Measurements from ENCODE around the gene ZCCHC4. TPM values are rescaled to one million over a fixed set of nuclear protein-coding genes. Genes with fewer than 3 reads are reported as not detected.

Gene ZCCHC4, protein sequence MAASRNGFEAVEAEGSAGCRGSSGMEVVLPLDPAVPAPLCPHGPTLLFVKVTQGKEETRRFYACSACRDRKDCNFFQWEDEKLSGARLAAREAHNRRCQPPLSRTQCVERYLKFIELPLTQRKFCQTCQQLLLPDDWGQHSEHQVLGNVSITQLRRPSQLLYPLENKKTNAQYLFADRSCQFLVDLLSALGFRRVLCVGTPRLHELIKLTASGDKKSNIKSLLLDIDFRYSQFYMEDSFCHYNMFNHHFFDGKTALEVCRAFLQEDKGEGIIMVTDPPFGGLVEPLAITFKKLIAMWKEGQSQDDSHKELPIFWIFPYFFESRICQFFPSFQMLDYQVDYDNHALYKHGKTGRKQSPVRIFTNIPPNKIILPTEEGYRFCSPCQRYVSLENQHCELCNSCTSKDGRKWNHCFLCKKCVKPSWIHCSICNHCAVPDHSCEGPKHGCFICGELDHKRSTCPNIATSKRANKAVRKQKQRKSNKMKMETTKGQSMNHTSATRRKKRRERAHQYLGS
- total RNA-seq = 10 to 100 TPM; 14.7 to 55.3 (median 19.8) TPM

DNA sequence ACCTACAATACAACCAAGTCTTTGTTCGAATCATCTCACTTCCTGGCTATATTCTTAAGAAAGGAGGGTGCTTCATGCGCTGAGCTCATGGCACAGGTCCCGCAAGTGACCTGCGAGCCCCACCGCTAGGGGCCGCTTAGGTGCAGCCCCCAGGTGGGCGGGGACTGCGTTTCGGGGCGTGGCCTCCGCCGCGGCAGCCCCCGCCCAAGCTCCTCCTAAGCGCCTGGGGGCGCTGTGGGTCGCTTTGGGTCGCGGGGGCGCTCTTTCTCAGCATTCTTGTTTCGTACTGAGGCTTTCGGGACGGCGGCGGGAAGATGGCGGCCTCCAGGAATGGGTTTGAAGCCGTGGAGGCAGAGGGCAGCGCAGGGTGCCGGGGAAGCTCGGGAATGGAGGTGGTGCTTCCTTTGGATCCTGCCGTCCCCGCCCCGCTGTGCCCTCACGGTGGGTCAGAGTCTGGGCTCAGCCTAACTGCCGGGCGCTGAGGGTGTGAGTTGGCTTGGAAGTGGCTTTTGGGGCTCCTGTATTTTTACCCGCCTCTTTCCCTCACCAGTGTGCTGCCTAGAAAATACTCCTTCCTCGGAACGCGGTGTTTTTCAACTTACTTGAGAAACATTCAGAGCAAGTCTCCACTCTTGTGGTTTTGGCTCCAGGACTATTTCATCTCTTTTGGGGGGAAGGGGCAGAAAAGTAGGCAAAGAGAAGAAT, at the start of gene ZCCHC4:
ZCCHC4 (plus strand) TSS at position 279 of the 705 bp plus-strand sequence; CDS start at position 315, 36 bp downstream.
- DNase-seq = peak; percentile 85 to 95 (median 95)
- H3K27me3 ChIP-seq = no peaks in the 10 kb centered on the region
- peak within 1 kb of the TSS; percentile 69 to 85 (median 80) for H3K27ac ChIP-seq
- TF ChIP-seq POLR2A (IDR thresholded peaks at IDR 0.05) = peak; percentile 33 to 47
- TF ChIP-seq, protein P1, sequence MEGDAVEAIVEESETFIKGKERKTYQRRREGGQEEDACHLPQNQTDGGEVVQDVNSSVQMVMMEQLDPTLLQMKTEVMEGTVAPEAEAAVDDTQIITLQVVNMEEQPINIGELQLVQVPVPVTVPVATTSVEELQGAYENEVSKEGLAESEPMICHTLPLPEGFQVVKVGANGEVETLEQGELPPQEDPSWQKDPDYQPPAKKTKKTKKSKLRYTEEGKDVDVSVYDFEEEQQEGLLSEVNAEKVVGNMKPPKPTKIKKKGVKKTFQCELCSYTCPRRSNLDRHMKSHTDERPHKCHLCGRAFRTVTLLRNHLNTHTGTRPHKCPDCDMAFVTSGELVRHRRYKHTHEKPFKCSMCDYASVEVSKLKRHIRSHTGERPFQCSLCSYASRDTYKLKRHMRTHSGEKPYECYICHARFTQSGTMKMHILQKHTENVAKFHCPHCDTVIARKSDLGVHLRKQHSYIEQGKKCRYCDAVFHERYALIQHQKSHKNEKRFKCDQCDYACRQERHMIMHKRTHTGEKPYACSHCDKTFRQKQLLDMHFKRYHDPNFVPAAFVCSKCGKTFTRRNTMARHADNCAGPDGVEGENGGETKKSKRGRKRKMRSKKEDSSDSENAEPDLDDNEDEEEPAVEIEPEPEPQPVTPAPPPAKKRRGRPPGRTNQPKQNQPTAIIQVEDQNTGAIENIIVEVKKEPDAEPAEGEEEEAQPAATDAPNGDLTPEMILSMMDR (IDR thresholded peaks at IDR 0.05) = peak; percentile 79 to 99 (median 98)
- H3K4me1 ChIP-seq = peaks cover 0 to 7% (median 2%) of the 10 kb centered on the region in 4 donors
- H3K36me3 ChIP-seq = peaks cover 0 to 7% (median 0%) of the 10 kb centered on the region in 3 donors
- H3K4me3 ChIP-seq = peak within 1 kb of the TSS; percentile 60 to 78 (median 73)
- H3K9me3 ChIP-seq = no peaks in the 10 kb centered on the region

DNA sequence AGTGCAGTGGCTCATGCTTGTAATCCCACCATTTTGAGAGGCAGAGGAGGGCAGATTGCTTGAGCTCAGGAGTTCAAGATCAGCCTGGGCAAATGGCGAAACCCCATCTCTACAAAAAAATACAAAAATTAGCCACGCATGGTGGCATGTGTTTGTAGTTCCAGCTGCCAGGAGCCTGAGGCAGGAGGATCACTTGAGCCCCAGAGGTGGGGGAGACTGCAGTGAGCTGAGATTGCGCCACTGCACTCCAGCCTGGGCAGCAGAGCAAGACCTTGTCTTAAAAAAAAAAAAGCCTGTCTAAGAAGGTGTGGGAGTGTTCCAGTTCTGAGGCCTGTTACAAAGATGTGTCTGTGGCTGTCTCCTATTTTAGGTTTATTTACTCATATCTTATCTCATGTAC, 40.7 kb upstream of the ZCCHC4 start:
- TF ChIP-seq, protein P1 (IDR thresholded peaks at IDR 0.05) = no peak
- TF ChIP-seq POLR2A (IDR thresholded peaks at IDR 0.05) = no peak
- Histone ChIP-seq H3K36me3 (peaks cover 0 to 42% (median 0%) of the 10 kb centered on the region in 3 donors), H3K27me3 (no peaks in the 10 kb centered on the region), H3K4me3 (no peak overlapping the region), H3K9me3 (no peaks in the 10 kb centered on the region), H3K27ac (no peak overlapping the region), H3K4me1 (no peaks in the 10 kb centered on the region)
- DNase-seq = no peak

DNA sequence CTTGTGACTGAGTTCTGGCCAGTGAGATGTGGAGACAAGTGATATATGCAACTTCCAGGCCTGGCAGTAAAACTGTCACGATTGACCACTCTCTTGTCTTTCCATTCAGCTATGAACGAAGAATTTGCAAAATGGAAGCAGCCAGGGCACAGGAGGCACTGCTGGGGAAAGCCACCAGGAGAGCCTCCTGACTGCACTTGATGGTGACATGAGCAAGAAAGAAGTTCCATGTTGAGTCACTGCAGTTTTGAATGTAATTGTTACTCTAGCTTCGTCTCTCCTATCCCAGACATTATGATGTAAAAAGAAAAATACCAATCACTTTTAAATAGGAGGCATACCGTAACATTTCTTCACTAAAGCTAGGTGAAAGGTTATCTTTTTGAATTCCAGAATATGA, 32.4 kb upstream of the ZCCHC4 start:
- H3K36me3 ChIP-seq = peaks cover 0 to 31% (median 0%) of the 10 kb centered on the region in 3 donors
- no peaks in the 10 kb centered on the region for H3K27me3 ChIP-seq
- H3K9me3 ChIP-seq = no peaks in the 10 kb centered on the region
- H3K4me1 ChIP-seq = no peaks in the 10 kb centered on the region
- TF ChIP-seq POLR2A (IDR thresholded peaks at IDR 0.05) = no peak
- TF ChIP-seq, protein P1 (IDR thresholded peaks at IDR 0.05) = no peak
- no peak overlapping the region for H3K27ac ChIP-seq
- H3K4me3 ChIP-seq = no peak overlapping the region
- DNase-seq = no peak

DNA sequence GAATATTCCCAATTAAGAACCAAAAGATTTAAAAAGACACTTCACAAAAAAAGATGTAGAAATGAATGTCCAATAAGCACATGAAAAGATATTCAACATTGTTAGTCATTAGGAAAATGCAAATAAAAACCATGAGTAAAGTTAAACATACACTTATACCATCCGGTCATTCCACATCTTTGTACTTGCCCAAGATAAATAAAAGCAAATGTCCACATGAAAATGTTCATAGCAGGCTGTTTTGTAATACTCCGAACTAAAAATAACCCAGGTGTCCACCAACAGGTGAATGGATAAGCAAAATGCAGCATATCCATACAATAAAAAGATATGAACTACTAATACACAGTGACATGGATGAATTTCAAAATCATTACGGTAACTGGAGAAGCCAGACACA, 28.6 kb upstream of the ZCCHC4 start:
- H3K4me3 ChIP-seq = no peak overlapping the region
- peaks cover 0 to 14% (median 0%) of the 10 kb centered on the region in 3 donors for H3K36me3 ChIP-seq
- TF ChIP-seq POLR2A (IDR thresholded peaks at IDR 0.05) = no peak
- TF ChIP-seq, protein P1 (IDR thresholded peaks at IDR 0.05) = no peak
- no peak for DNase-seq
- no peaks in the 10 kb centered on the region for H3K4me1 ChIP-seq
- no peaks in the 10 kb centered on the region for H3K27me3 ChIP-seq
- no peaks in the 10 kb centered on the region for H3K9me3 ChIP-seq
- no peak overlapping the region for H3K27ac ChIP-seq

DNA sequence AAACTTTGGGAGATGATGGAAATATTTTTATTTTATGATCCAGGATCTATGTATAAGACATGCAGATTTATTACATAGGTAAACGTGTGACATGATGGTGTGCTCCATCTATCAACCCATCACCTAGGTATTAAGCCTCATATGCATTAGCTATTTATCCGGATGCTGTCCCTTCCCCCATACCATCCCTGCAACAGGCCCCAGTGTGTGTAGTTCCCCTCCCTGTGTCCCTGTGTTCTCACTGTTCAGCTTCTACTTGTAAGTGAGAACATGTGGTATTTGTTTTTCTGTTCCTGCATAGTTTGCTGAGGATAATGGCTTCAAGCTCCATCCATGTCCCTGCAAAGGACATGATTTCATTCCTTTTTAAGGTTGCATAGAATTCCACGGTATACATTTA, 28.1 kb upstream of the ZCCHC4 start:
- no peak for DNase-seq
- no peak for TF ChIP-seq POLR2A (IDR thresholded peaks at IDR 0.05)
- TF ChIP-seq, protein P1 (IDR thresholded peaks at IDR 0.05) = no peak
- Histone ChIP-seq H3K27ac (no peak overlapping the region), H3K4me3 (no peak overlapping the region), H3K36me3 (peaks cover 0 to 14% (median 0%) of the 10 kb centered on the region in 3 donors), H3K4me1 (no peaks in the 10 kb centered on the region), H3K27me3 (no peaks in the 10 kb centered on the region), H3K9me3 (no peaks in the 10 kb centered on the region)
